Measurements from ENCODE around the gene SIX5.

GRCh38 chr19:45785781-45786532 lies 16.9 kb upstream of the SIX5 start:
- no peak for TF ChIP-seq CTCF (IDR thresholded peaks at IDR 0.05)
- no peak for TF ChIP-seq POLR2A (IDR thresholded peaks at IDR 0.05)
- no peak for TF ChIP-seq POLR2AphosphoS5 (IDR thresholded peaks at IDR 0.05; ENCODE audit: insufficient read depth in 1 of 2, low read depth in 1 of 2)
